ENCODE data around the gene HHATL. TPM values are rescaled to one million over a fixed set of nuclear protein-coding genes. Genes with fewer than 3 reads are reported as not detected.

Gene HHATL
- total RNA-seq (2022; extraction: Qiagen RNA extraction) = 0.14 TPM in 1 of 5 replicates, not detected in the others

GRCh38 chr3:42702066-42702951 is at the start of gene HHATL:
TSS of gene HHATL (minus strand) at chr3:42702798. CDS start at chr3:42700826, 1,972 bp downstream.

GRCh38 chr3:42685363-42685881 is 17.2 kb downstream of the HHATL start, which contains the start of gene KLHL40:
TSS of gene KLHL40 (plus strand) at chr3:42685537. CDS start at chr3:42685619, 82 bp downstream.

GRCh38 chr3:42653560-42654330 is 48.9 kb downstream of the HHATL start, which contains the start of gene ZBTB47:
TSS of gene ZBTB47 (plus strand) at chr3:42653697. CDS start at chr3:42658356, 4,659 bp downstream.

Other genes with a start within 250 kb of the HHATL start
- 1.2 to 2.3 TPM (median 1.7 TPM) in 5 replicates for gene VIPR1, start 200.2 kb downstream of the HHATL start, total RNA-seq (2022; extraction: Qiagen RNA extraction)
- gene SEC22C, start 120.8 kb downstream of the HHATL start, total RNA-seq (2022; extraction: Qiagen RNA extraction) = 29.0 to 37.7 TPM (median 34.1 TPM) in 5 replicates
- 16.4 to 19.1 TPM (median 16.9 TPM) in 5 replicates for gene SS18L2, start 111.9 kb downstream of the HHATL start, total RNA-seq (2022; extraction: Qiagen RNA extraction)
- gene NKTR, start 102.1 kb downstream of the HHATL start, total RNA-seq (2022; extraction: Qiagen RNA extraction) = 7.8 to 14.1 TPM (median 10.0 TPM) in 5 replicates
- 4.8 to 7.0 TPM (median 5.8 TPM) in 5 replicates for gene ZBTB47, start 49.1 kb downstream of the HHATL start, total RNA-seq (2022; extraction: Qiagen RNA extraction)
- gene KLHL40, start 17.3 kb downstream of the HHATL start, total RNA-seq (2022; extraction: Qiagen RNA extraction) = not detected in 5 replicates
- gene CCDC13, start 70.5 kb upstream of the HHATL start, total RNA-seq (2022; extraction: Qiagen RNA extraction) = 0.39 to 0.61 TPM (median 0.50 TPM) in 5 replicates
- 70.1 to 95.7 TPM (median 73.2 TPM) in 5 replicates for gene HIGD1A, start 101.7 kb upstream of the HHATL start, total RNA-seq (2022; extraction: Qiagen RNA extraction)
- 0.04 to 0.11 TPM (median 0.05 TPM) in 5 replicates for gene ACKR2, start 106.6 kb upstream of the HHATL start, total RNA-seq (2022; extraction: Qiagen RNA extraction)
- gene CYP8B1, start 173.1 kb upstream of the HHATL start, total RNA-seq (2022; extraction: Qiagen RNA extraction) = not detected in 5 replicates
- not detected in 5 replicates for gene ZNF662, start 203.3 kb upstream of the HHATL start, total RNA-seq (2022; extraction: Qiagen RNA extraction)